Activated CD8-positive, alpha-beta memory T cell treated with anti-CD3 and anti-CD28 coated beads for 48 hours (primary cell): Measurements from ENCODE around the gene SASH3.

Experiments used
- DNase-seq, 3 experiments: peaks; one replicate each; pipeline ENCODE4 v3.0.0-alpha.2; 2020; ENCODE audit warnings: low read depth in 2 of 3, low spot score in 2 of 3

The SASH3 gene

DNA sequence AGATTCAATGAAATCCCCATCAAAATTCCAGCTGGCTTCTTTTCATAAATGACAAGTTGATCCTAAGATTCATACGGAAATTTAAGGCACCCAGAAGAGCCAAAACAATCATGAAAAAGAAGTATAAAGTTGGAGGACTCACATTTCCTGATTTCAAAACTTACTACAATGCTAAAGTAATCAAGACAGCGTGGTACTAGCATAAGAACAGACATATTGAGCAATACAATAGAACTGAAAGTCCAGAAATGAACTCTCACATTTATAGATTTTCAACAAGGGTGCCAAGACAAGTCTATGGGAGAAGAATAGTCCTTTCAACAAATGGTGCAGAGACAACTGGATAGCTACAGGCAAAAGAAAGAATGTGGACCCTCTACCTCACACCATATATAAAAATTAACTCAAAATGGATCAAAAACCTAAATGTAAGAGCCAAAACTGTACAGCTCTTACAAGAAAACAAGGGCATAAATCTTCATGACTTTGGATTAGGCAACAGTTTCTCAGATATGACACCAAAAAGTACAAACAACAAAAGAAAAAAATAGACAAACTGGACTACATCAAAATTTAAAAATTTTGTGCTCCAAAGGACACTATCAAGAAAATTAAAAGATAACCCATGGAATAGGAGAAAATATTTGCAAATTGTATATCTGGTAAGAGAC lies 28.5 kb downstream of the SASH3 start:
- no peak for DNase-seq

DNA sequence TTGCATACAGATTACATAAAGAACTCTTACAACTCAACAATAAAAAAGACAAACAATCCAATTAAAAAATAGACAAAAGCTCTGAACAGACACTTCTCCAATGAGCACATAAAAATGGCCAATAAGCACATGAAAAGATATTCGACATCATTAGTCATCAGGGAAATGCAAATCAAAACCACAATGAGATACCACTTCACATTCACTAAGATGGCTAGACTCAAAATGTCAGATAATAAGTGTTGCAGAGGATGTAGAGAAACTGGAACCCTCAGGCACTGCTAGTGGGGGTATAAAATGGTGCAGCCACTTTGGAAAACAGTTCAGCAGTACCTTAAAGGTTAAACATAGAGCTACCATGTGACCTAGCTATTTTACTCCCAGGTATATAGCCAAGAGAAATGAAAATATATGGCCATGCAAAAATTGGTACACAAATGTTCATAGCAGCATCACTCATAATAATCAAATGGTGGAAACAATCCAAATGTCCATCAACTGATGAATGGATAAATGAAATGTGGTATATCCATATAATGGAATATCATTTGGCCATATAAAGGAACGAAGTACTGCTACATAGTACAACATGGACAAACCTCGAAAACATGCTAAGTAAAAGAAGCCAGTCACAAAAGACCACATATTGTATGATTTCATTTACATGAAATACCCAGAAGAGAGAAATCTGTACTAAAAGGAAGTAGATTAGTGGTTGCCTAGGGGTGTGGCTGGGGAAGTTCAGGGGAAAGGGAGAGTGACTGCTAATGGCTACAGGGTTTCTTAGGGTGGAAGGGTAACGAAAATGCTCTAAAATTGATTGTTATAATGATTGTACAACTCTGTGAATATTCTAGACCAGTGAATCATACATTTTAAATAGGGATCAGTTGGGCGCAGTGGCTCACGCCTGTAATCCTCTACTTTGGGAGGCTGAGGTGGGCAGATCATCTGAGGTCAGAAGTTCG lies 29.4 kb downstream of the SASH3 start:
- no peak for DNase-seq

DNA sequence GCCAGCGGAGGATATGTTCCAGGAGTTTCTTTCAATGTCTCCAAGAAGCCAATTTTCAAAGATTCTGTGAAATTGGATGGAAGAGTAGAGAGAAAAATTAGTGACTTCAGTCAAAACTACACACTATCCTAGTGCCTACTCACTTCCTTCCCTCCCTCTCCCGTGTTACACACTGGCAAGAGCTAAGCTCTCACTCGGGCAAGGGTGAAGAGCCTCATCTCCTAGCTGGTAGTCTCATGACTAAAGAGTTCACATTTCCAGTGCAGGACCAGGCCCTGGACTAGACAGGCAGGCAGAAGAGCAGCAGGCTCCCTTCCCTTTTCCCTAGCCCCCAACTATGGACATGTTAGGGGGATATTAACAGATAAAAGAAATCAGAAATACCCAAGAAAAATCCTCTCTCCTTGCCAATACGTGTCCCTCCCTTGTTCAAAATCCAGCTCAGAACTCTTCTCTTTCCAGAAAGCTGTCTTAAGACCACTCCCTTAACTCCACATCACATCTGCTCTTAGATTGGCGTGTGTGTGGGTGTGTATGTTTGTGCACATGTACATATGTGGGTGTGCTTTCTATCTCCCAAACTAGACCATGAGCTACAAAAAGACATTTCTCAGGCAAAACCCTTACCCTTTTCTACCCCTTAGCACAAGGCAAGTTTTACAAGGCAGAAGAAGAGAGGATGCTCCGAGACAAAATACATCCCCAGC lies 34.1 kb downstream of the SASH3 start:
- DNase-seq: no peak

DNA sequence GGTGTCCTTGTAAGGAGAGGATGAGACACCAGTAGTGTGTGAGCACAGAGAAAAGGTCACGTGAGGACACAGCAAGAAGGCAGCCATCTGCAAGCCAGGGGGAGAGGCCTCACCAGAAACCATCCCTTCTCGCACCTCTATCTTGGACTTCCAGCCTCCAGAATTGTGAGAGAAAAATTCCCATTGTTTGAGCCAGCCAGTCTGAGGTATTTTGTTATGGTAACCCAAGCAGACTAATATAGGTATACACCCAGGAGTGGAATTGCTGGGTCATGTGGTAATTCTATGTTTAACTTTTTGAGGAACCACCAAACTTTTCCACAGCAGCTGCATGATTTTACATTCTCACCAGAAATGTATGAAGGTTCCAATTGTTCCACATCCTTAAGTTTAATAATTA lies 38.4 kb downstream of the SASH3 start:
- DNase-seq: no peak

DNA sequence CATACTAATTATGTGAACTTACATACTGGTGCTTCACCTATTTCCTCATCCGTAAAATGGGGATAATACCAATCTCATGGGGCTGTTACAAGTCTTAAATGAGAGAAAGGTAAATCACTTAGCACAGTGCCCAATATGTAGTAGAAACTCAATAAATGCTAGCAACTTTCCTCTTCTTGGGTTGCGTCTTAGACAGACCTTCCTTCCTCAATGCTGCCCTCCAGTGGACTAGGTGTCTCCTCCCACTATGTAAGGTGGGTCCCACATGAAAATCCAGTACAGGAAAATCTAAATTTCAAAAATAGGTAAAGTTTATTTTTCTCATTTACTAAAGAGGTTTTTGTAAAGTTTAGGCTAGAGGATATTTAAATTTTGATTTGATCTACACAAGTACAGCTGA lies 43.4 kb downstream of the SASH3 start:
- DNase-seq: no peak

DNA sequence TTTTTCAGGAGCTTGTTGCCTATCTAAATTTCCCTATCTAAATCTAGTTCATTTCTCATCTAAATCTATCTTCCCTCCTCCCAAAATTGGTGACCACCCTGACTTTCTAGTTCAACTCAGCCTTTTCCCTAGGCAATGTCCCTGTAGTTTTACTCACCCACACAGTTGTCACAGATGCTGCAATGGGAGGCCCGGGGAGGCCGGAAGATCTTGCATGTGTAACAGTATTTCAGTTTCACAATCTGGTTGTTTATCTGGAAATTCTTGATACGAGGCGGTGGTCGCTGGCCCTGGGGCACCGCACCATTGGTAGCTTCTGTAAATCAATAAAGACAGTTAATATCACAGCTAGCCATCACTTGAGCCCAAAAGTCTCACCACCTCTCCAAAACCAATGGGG lies 43.8 kb downstream of the SASH3 start:
- no peak for DNase-seq

DNA sequence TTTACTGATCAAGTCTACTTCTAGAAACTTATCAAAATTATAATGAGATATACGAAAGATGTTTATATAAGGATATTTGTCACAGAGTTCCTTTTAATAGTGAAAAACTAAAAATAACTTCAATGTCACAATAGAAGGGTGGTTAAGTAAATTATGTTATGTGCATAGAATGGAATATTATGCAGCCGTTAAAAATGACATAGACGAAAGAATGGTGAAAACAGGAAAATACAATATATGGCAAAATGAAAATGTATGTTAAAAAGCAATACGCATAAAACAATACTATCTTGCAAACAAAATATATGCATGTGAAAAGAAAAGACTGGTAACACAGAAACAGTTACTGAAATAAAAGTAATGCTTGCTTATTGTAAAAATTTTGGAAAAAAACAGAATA lies 44.9 kb downstream of the SASH3 start:
- DNase-seq: no peak

DNA sequence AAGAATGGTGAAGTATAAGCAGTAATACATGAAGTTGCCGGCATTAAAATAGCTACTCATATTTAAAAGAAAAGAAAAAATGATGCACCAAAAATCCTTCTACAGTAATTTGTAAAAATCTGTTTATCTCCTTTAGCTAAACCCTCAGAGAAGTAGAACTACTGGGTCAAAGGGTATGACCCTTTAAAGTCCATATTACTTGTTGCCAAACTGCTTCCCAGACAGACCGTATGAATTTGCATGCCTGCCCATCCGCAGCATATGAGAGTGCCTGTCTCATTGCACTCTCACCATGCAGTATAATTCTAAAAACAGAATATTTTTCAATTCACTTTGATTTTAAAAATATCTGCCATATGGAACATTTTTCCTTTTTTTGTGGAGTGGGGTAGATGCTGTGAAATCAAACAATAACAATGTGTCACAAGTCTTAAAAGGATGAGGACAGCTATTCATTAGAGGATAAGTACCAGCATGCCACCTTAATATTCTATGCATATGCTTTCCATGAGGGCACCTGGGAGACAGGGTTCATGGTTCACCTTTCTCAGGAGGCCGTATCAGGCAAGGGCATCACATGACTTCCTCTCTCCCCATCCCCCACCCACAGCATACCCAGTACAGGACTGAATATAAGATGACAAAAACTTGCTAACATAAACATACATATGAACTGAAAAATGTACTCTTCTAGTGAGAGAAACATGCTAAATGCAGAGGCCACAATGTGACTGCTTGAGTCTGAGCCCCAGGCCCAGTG lies 46.2 kb downstream of the SASH3 start:
- DNase-seq: no peak

DNA sequence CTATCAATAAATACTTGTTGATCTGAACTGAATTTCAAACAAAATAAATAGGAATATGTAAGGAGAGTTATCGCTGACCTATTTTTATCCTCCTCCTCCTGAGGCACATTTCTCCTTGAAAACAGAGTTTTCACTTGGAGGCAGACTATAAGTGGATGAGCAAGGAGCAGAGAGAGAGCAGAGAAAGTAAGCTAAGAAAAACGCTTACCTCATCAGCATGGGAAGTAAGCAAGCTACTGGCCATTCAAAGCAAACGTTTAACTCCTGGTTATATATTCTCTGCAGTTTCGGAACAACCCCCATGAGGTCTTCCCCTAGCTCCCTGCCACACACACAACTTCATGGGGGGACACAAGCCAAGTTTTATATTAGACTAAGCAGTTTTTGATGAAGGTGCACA lies 50.7 kb downstream of the SASH3 start:
- no peak for DNase-seq

DNA sequence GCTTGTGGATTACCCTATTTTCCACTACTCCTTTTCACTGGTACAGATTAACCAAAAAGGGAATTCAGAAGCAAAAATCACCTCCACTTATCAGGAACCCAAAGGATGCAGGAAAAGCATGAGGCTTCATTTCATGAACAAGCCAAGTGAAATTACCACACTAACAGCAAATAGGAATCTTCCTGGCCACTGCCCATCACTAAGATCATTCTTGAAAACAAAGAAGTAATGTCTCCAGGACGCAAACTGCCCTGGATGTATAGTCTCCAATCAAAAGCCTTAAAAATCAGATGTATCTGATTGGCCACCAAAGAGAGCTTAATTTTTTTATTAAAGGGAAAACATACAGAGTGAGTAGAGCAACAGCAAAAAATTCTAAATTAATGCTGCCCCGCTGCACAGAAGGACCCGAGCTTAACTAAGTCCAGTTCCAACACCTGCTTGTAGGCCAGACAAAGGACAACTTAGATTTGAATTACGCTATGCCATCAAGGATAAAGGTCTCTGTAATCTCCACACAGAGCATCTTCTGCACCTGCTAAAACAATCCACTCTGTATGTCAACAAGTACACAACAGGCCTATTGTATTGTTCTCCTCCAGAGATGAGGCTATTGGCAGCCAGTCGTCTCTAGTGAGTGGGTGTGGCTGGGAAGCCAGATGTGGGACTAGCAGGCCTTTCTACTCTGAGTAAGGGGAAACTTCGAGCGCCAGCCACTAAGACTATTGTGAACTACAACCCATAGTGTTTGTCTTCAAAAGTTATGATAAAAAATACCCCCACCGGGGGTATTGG lies 51.5 kb downstream of the SASH3 start:
- DNase-seq: no peak

DNA sequence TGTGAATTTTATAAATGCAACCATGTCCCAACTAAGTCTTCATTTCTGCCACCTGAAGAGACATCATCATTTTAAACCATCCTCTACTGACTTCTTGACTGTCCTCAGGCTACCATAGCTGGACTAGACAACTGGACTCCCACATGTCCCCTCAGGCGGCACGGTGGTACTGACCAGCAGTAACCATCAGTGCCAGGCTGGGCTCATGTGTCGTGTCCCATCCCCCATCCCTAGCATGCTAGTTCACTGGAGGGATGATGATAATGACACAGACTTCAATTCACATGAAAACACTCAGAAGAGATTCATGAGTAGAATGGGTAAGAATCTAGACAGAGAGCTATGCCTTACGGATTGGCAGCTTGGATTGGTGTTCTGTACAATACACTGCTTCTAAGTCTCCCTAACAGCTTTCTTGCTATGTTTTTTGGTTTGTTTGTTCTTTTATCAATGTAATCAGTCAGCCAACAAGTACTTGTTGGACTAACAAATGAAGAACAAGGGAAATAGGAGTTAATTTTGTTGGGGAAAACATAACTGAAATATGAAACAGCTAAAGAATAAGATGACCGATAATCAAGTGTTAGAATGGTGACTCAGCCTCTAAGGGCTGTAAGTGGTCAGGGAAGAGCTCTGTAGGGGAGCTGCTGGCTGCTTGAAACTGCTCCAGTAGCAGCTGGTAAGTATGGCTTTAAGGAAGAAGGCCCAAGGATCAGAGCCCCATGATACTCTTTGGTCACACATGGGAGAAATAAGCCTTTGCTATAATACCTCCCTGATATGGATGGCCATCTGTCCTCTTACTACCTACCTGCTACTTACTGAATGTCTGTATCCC lies 53.6 kb downstream of the SASH3 start:
- DNase-seq: no peak

DNA sequence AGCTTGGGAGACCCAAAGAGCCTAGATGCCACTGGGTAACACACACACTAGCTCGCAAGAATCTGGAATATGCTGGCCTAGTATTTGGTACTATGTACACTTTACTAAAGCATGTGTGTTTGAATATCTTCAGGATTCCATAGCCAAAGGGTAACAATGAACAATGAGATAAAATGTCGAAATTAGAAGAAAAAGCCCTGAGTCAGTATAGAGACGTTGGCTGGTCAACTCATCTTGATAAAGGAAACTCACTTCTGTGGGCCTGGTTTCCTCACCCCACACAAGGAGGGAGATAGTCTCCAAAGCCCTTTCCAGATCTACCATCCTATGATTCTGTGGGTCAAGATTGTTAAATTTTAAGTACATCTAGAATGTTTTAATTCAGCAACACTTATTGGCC lies 57.1 kb downstream of the SASH3 start:
- DNase-seq: no peak

DNA sequence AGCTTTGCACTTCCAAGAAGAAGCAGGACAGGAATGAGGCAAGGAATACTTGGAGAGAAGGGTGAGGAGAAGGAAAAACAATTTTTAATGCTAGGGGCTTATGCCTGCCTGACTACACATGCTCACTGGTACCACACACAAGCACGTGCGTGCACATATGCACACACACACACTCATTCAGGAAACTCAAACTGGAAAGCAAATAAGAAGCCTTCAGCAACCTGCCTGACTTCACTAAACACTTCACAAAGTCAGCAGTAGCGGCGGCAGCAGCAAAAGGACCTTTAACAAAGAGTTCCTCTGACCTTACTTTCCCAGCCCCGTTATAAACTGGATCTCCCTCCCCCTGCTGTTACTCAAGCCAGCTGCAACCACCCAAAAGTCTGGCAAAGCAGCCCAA lies 60.6 kb downstream of the SASH3 start:
- DNase-seq: no peak

DNA sequence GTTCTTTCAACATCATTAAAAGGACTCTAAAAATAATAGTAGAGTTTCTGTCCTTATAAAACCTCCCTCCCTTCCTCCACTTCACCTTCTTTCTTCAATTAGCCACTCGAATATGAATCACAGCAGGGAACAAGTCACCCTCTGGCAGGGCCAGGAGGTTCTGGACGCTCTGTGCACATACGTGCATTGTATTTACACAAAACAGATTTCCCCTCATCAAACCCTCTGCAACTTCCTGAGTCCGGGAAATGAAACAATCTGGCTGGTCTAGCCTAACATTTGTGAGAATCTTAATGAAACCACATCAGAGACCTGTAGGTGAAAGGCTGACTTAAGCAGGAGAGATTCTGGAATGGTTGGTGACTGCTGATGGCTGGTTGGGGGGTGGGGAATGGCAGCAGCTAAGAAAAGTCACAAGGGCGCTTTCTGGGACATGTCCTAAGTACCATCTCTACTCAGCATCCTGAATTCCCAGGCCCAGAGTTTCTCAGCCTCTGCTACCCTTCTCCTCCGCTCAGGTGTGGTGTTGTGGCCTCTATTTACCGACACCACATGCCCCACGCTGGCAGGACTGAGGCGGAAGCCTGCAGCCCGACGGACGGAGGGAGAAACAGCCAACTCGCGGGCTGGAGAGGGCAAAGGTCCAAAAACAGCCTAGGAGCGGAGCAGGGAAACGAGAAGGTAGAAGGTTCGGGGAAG lies 62.9 kb downstream of the SASH3 start:
- no peak for DNase-seq

DNA sequence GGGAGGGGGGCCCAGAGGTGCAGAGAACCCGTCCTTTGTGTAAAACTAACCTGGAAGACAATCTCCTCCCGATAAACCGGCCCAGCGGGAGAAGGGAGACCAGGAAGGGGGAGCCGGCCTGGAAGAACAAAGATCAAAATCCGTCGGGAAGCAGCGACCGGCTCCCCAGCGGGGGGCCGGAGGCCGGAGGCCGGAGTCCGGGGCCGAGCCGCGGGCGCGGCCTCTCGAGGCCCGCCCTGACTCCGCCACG lies 63.4 kb downstream of the SASH3 start:
- no peak for DNase-seq

DNA sequence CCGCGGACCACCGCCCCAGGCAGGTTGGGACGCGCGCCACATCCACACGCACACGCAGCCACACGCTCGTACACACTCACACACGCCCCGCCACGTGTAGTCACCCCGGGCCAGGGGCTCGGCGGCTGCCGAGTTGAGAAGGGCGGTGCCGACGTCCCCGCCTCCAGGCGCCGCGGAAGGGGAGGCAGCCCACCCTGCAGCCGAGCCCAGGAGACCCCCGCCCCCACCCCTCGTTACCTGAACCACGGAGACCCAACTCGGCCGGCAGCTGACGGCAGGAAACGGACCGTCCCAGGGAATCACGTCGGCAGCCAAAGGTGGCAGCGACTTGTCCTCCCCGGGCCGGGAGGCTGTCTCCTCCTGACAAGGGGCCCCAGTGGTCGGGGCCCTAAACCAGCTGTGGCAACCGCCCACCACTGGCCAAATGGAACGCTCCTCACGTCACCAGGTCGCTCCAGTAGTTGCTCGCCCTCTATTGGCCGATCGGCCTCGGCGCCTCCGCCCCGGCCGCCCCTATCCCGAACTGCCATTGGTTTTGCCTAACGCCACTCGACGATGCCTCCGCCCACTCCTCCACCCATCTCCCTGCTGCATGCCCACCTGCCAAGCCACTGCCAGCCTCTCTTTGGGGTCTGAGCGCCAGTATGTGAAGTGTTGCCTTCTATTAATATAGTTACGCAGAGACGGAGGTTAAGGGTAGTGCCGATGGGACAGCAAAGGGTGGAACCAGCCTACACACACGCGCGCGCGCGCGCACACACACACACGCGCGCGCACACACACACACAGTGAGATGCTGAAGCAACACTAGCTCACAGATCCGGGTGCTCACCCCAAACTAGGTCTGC lies 63.9 kb downstream of the SASH3 start, which contains the start of gene ZDHHC9:
ZDHHC9 (minus strand) TSS at position 428 of the 848 bp plus-strand sequence. CDS start 1,941 bp downstream, outside the sequence.
- peak; percentile 28 to 66 (median 50) for DNase-seq
